ENCODE results near the gene MCRIP1. TPM values are rescaled to one million over a fixed set of nuclear protein-coding genes. Genes with fewer than 3 reads are reported as not detected.

The MCRIP1 gene
- total and polyA plus RNA-seq, 2 of the 4 experiments (the other 2 are of a cell fraction) = 56.5 to 164 TPM

DNA sequence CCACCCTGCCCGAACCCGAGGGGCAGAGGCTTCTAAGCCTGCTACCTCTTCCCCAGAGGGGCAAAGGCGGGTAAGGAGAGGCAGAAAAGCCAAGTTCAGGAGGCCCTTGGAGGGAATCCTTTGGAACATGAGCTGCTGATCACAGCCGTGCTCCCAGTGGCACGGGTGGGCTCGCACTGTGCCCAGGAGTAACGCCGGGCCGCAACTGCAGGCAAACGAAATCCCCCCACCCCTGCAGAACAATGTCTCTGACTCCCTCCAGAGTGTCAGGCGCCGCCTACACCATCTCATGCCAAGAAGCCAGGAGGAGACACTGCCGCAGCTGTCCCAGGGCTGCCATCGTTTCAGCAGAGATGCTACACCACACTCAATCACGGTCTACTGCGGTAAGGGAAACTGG, 18.3 kb upstream of the MCRIP1 start:
- no peak overlapping the region for H3K14ac ChIP-seq (replicated peaks; ENCODE audit: low read depth, low read length)
- H4K20me1 ChIP-seq (ENCODE audit: insufficient read depth, low read length) = peaks cover 59% of the 10 kb centered on the region
- intact Hi-C loops (cut with micrococcal nuclease) (no loop called here), in situ Hi-C loops (cut with MboI; ENCODE audit: low sequenced_read_pairs) (no loop called here), dilution Hi-C loops (cut with HindIII; ENCODE audit: low sequenced_read_pairs, unreplicated experiment) (no loop called here)
- ChIA-PET CTCF (no interaction called here), POLR2A (ENCODE audit: unreplicated experiment) (no interaction called here)
- no peaks in the 10 kb centered on the region for H3K27me3 ChIP-seq (ENCODE audit: control insufficient read depth, insufficient read depth, low read length)
- H3K27ac ChIP-seq (ENCODE audit: insufficient read depth, low read length) = no peak overlapping the region
- no peak overlapping the region for H2AFZ ChIP-seq (replicated peaks; ENCODE audit: low read length, poor library complexity)
- H3K9ac ChIP-seq (ENCODE audit: low read depth, low read length) = no peak overlapping the region
- H3K79me1 ChIP-seq (ENCODE audit: low read depth in 1 of 2, low read length in 2 of 2) = peaks cover 9 to 73% of the 10 kb centered on the region in 2 experiments
- H3K56ac ChIP-seq (ENCODE audit: extremely low read depth, insufficient read depth, low read length) = no peak overlapping the region
- peaks cover 7% of the 10 kb centered on the region; the same call in 1 of the 2 replicates for H3K9me1 ChIP-seq (ENCODE audit: insufficient read depth, low read length)
- H2BK120ac ChIP-seq (ENCODE audit: low read depth, low read length) = no peak overlapping the region
- no peak overlapping the region for H3K18ac ChIP-seq (ENCODE audit: low read depth, low read length)
- no peak overlapping the region for H2AK5ac ChIP-seq (ENCODE audit: low read depth, low read length)
- no peak overlapping the region for H3K23ac ChIP-seq (ENCODE audit: low read depth, low read length)
- H2BK15ac ChIP-seq (ENCODE audit: low read depth, low read length) = no peak overlapping the region
- H3K9me3 ChIP-seq (ENCODE audit: control insufficient read depth, insufficient read depth, low read length) = no peaks in the 10 kb centered on the region
- no peak overlapping the region for H3K4me3 ChIP-seq (ENCODE audit: insufficient read depth, low read depth, low read length)
- H2BK5ac ChIP-seq (ENCODE audit: low read depth, low read length, poor library complexity, severe bottlenecking) = no peak overlapping the region
- no peak for TF ChIP-seq POLR2A (IDR thresholded peaks at IDR 0.05; ENCODE audit: low read depth, low read length)
- TF ChIP-seq SMC3 (IDR thresholded peaks at IDR 0.05; ENCODE audit: low read depth, low read length) = no peak
- no peak for TF ChIP-seq MAZ (IDR thresholded peaks at IDR 0.05; ENCODE audit: borderline replicate concordance, low read depth, low read length)
- no peak for TF ChIP-seq RCOR1 (IDR thresholded peaks at IDR 0.05; ENCODE audit: insufficient replicate concordance, low read length)
- TF ChIP-seq FOS (IDR thresholded peaks at IDR 0.05; ENCODE audit: low read depth, low read length) = no peak
- TF ChIP-seq MXI1 (IDR thresholded peaks at IDR 0.05; ENCODE audit: borderline replicate concordance, low read depth, low read length) = no peak
- TF ChIP-seq, protein P1, sequence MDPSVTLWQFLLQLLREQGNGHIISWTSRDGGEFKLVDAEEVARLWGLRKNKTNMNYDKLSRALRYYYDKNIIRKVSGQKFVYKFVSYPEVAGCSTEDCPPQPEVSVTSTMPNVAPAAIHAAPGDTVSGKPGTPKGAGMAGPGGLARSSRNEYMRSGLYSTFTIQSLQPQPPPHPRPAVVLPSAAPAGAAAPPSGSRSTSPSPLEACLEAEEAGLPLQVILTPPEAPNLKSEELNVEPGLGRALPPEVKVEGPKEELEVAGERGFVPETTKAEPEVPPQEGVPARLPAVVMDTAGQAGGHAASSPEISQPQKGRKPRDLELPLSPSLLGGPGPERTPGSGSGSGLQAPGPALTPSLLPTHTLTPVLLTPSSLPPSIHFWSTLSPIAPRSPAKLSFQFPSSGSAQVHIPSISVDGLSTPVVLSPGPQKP (IDR thresholded peaks at IDR 0.05; ENCODE audit: borderline replicate concordance, low read depth, low read length) = no peak
- no peak for TF ChIP-seq RFX5 (IDR thresholded peaks at IDR 0.05; ENCODE audit: low read depth, low read length)
- TF ChIP-seq NFE2L2 (IDR thresholded peaks at IDR 0.05; ENCODE audit: low read depth, low read length) = no peak
- TF ChIP-seq, protein P2, sequence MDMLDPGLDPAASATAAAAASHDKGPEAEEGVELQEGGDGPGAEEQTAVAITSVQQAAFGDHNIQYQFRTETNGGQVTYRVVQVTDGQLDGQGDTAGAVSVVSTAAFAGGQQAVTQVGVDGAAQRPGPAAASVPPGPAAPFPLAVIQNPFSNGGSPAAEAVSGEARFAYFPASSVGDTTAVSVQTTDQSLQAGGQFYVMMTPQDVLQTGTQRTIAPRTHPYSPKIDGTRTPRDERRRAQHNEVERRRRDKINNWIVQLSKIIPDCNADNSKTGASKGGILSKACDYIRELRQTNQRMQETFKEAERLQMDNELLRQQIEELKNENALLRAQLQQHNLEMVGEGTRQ (IDR thresholded peaks at IDR 0.05; ENCODE audit: low read depth, low read length) = no peak
- H3K36me3 ChIP-seq (ENCODE audit: control insufficient read depth, insufficient read depth, low read length) = peaks cover 69% of the 10 kb centered on the region
- no peak overlapping the region for H4K91ac ChIP-seq (ENCODE audit: insufficient read depth, low read depth, low read length)
- H3K4ac ChIP-seq (ENCODE audit: low read depth, low read length) = no peak overlapping the region
- H2BK20ac ChIP-seq (ENCODE audit: low read depth, low read length) = no peak overlapping the region
- H2AK9ac ChIP-seq (replicated peaks; ENCODE audit: low read depth, low read length, poor library complexity) = no peak overlapping the region
- no peak overlapping the region for H4K5ac ChIP-seq (ENCODE audit: low read depth, low read length)
- ATAC-seq (ENCODE audit: low read depth) = no peak
- WGBS, 2 experiments (ENCODE audit: extremely low coverage in 2 of 2, insufficient read length in 1 of 2) = 100% methylated on average over 1 of the region's 16 CpGs; no CpG with 5 or more reads in 1 of the 2 experiments
- BruUV-seq (replicated peaks) = no TSS peak
- no peak for DNase-seq
- no peaks in the 10 kb centered on the region for H3K4me1 ChIP-seq (ENCODE audit: control insufficient read depth, insufficient read depth, low read length)
- no peak overlapping the region for H4K8ac ChIP-seq (ENCODE audit: low read depth in 2 of 2, low read length in 2 of 2)
- H3K4me2 ChIP-seq (ENCODE audit: low read depth, low read length) = no peak overlapping the region
